HepG2 (cell line): ENCODE data around the gene TSPAN9. TPM values are rescaled to one million over a fixed set of nuclear protein-coding genes. Genes with fewer than 3 reads are reported as not detected.

ENCODE experiments used
- ATAC-seq: fragments of 200-7000 bp; cut with Tn5 transposase; 3 replicates; pipeline ENCODE4 v1.9.1; 2020; ENCODE audit warnings: mild to moderate bottlenecking, moderate library complexity
- BruUV-seq: library from RNA; stranded (reverse); fragments of 400-500 nt; replicated peaks from 2 replicates; lab custom pipeline; 2021; lab: Mats Ljungman, UMichigan
- CTCF ChIA-PET: fragments of 300-600 bp; formaldehyde crosslinking; extraction: SDS; loops from one replicate; lab custom pipeline; 2021; ENCODE audit warnings: low total read pairs, inconsistent platforms, low intra/inter-chr PET ratio; lab: Yijun Ruan, JAX
- POLR2A ChIA-PET: fragments of 350-600 bp; sonication (Branson Sonifier 250); formaldehyde crosslinking; loops from one replicate; lab custom pipeline; 2020; ENCODE audit warnings: antibody characterized with exemption, inconsistent platforms; lab: Yijun Ruan, JAX
- DNase-seq: peaks from one replicate; pipeline ENCODE4 v3.0.0-alpha.2; 2015; ENCODE audit warnings: low spot score
- FAIRE-seq: peaks from 3 replicates; lab custom pipeline; 2011; peaks lifted over from hg19 to GRCh38; lab: Jason Lieb, UNC
- H2AFZ ChIP-seq: one replicate; pipeline ENCODE4 v1.6.1; 2011; ENCODE audit warnings: low read length, inconsistent platforms
- H3K27ac ChIP-seq: fragments of 300-600 bp; 3 replicates; pipeline ENCODE4 v1.8.0; 2011; ENCODE audit warnings: mixed run types, mild to moderate bottlenecking, mixed read lengths, low read length, inconsistent platforms; ENCODE audit not compliant: insufficient read depth; ENCODE audit errors: extremely low read length
- H3K27me3 ChIP-seq, 2 experiments: fragments of 200-600 bp in 1 of 2; 2 replicates in 1 of 2; 3 replicates in 1 of 2; pipeline versions ENCODE4 v1.6.0 to v1.8.0; 2011; ENCODE audit warnings: low read length in 2 of 2, mild to moderate bottlenecking in 2 of 2, moderate library complexity in 2 of 2, inconsistent platforms in 1 of 2; ENCODE audit not compliant: insufficient read depth in 2 of 2, control insufficient read depth in 1 of 2
- H3K36me3 ChIP-seq, 2 experiments: fragments of 200-600 bp in 1 of 2; replicated peaks in 1 of 2; 2 replicates in 1 of 2; 3 replicates in 1 of 2; pipeline versions ENCODE4 v1.5.1 to v1.8.0; 2011; ENCODE audit warnings: low read length in 2 of 2, inconsistent platforms in 1 of 2; ENCODE audit not compliant: insufficient read depth in 2 of 2, control insufficient read depth in 1 of 2
- H3K4me1 ChIP-seq: 2 replicates; pipeline ENCODE4 v1.5.1; 2012; ENCODE audit warnings: low read length, inconsistent platforms; ENCODE audit not compliant: insufficient read depth
- H3K4me2 ChIP-seq: 2 replicates; pipeline ENCODE4 v1.6.0; 2011; ENCODE audit warnings: low read depth, low read length, inconsistent platforms
- H3K4me3 ChIP-seq, 3 experiments: fragments of 200-600 bp in 1 of 3; sonication (generic), shearing (Covaris generic) in 1 of 3; replicated peaks in 1 of 3; 2 replicates each; pipeline ENCODE4 v1.5.1; 2011 to 2016; ENCODE audit warnings: low read length in 3 of 3, inconsistent platforms in 2 of 3, low read depth in 2 of 3, mild to moderate bottlenecking in 2 of 3, control low read depth in 1 of 3, mixed read lengths in 1 of 3; ENCODE audit not compliant: insufficient read depth in 1 of 3
- H3K79me2 ChIP-seq: one replicate; pipeline ENCODE4 v1.6.1; 2011; ENCODE audit warnings: low read length, inconsistent platforms; ENCODE audit not compliant: insufficient read depth
- H3K9ac ChIP-seq: 2 replicates; pipeline ENCODE4 v1.6.0; 2011; ENCODE audit warnings: mild to moderate bottlenecking, low read depth, low read length, inconsistent platforms; ENCODE audit not compliant: insufficient read depth
- H3K9me3 ChIP-seq: 2 replicates; pipeline ENCODE4 v1.5.1; 2012; ENCODE audit warnings: mild to moderate bottlenecking, low read length
- H4K20me1 ChIP-seq: 2 replicates; pipeline ENCODE4 v1.6.0; 2011; ENCODE audit warnings: inconsistent platforms, mild to moderate bottlenecking, low read length, moderate library complexity; ENCODE audit not compliant: insufficient read depth
- AFF4 ChIP-seq: sonication (generic); formaldehyde crosslinking; IDR thresholded peaks from 2 replicates; pipeline ENCODE4 v1.4.0; 2020; ENCODE audit warnings: missing genetic modification reagents
- EZH2 ChIP-seq: conservative IDR thresholded peaks from 2 replicates; pipeline ENCODE4 v1.6.1; 2012; ENCODE audit warnings: mild to moderate bottlenecking, low read depth, low read length, moderate library complexity
- ZBTB44 ChIP-seq: sonication (generic); formaldehyde crosslinking; IDR thresholded peaks from 2 replicates; pipeline ENCODE4 v1.4.0; 2020; ENCODE audit warnings: missing genetic modification reagents
- ZNF629 ChIP-seq: sonication (generic); formaldehyde crosslinking; conservative IDR thresholded peaks from 2 replicates; pipeline ENCODE4 v1.5.0; 2020; ENCODE audit warnings: missing genetic modification reagents
- ZSCAN31 ChIP-seq: sonication (generic); formaldehyde crosslinking; IDR thresholded peaks from 2 replicates; pipeline ENCODE4 v1.5.0; 2020; ENCODE audit warnings: low read depth, mild to moderate bottlenecking, missing genetic modification reagents
- whole genome bisulfite sequencing: methylation state at CpG from one replicate; pipeline ENCODE4 v1.1.6; 2017; ENCODE audit warnings: low lambda C conversion rate; 5-methylcytosine and 5-hydroxymethylcytosine counted together
- in situ Hi-C: cut with HindIII; loops from 2 replicates; pipeline ENCODE4 v1.10.0; 2017; ENCODE audit warnings: low pct_unique_long_range_greater_than_20kb; ENCODE audit not compliant: extremely low pct_ligation_motif_present
- intact Hi-C: fragments of 100-400 bp; cut with micrococcal nuclease; formaldehyde crosslinking; loops from one replicate; pipeline ENCODE4 v1.10.0; 2022; ENCODE audit not compliant: unreplicated experiment
- polyA plus RNA-seq, 8 experiments: library from polyadenylated mRNA; depleted of rRNA in 3 of 8; stranded (reverse) in 7 of 8; unstranded in 1 of 8; fragments of >200 nt; fragmentation: Illumina TruSeq in 4 of 8; extraction: Trizol in 4 of 8; gene quantifications; 2 replicates each; pipeline versions ENCODE4 v1.2.1 to v1.2.3, GENCODE V29; 2011 to 2016; ENCODE audit warnings: low read depth in 4 of 8, missing spikeins in 1 of 8, mixed read lengths in 1 of 8; ENCODE audit not compliant: insufficient read depth in 1 of 8
- total RNA-seq, 5 experiments: library from RNA; depleted of rRNA; stranded (reverse); fragments of >200 nt; fragmentation: Illumina TruSeq; extraction: Trizol; gene quantifications; 2 replicates each; pipeline ENCODE4 v1.2.3, GENCODE V29; 2016; ENCODE audit warnings: low read depth in 1 of 5

Gene TSPAN9
- total and polyA plus RNA-seq, 2 of the 13 experiments (the other 11 are each of a cell fraction or from before 2014, with no cell fraction given), result 18.1 to 42.3 TPM

GRCh38 chr12:3195859-3196483, 118.8 kb downstream of the TSPAN9 start (continued):
- TF ChIP-seq AFF4 (CRISPR knock-in tag) (no peak), EZH2 (no peak), ZBTB44 (no peak)

GRCh38 chr12:3196488-3196887, 119.3 kb downstream of the TSPAN9 start:
- H3K36me3 ChIP-seq, result no peaks in the 10 kb centered on the region
- no peak for ATAC-seq
- no peak overlapping the region; the same call in 1 of the 2 replicates for H3K4me2 ChIP-seq
- no peaks in the 10 kb centered on the region for H3K79me2 ChIP-seq
- no peak for TF ChIP-seq ZSCAN31 (CRISPR knock-in tag)
- TF ChIP-seq ZNF629 (CRISPR knock-in tag), result 0 out of 2 replicates have a peak, but pooled peaks have one; percentile 31
- H2AFZ ChIP-seq, result no peak overlapping the region
- no peak for FAIRE-seq
- H3K9me3 ChIP-seq, result no peaks in the 10 kb centered on the region
- ChIA-PET CTCF (no interaction called here), POLR2A (interaction anchor here (1.5 kb wide), 1 partner anchor 31 kb away, joined by 4 read pairs; no protein-coding TSS in a partner anchor)
- no peak for DNase-seq
- H3K4me3 ChIP-seq, result no peak overlapping the region
- H3K9ac ChIP-seq, result no peak overlapping the region
- no TSS peak for BruUV-seq
- in situ Hi-C loops, result no loop called here
- no peak overlapping the region for H3K27ac ChIP-seq
- H4K20me1 ChIP-seq, result peaks cover 28% of the 10 kb centered on the region
- peaks cover 26% of the 10 kb centered on the region for H3K4me1 ChIP-seq
- no peaks in the 10 kb centered on the region for H3K27me3 ChIP-seq
- intact Hi-C loops, result no loop called here
- 88% methylated on average over 1 of the region's 1 CpG for WGBS
